HG03520 (cell line): ENCODE data around the gene SIRPD.
"Not testable (repeated sequence)": the region's sequence is repeated elsewhere in the genome, so short reads cannot be mapped to it uniquely, and the experiment has no call there.

Source experiments
- ATAC-seq: cut with Tn5 transposase; IDR thresholded peaks from one replicate; pipeline ENCODE4 v1.9.1; 2021; ENCODE audit warnings: mild to moderate bottlenecking, moderate library complexity; ENCODE audit not compliant: unreplicated experiment

The SIRPD gene

GRCh38 chr20:1497371-1497770, 60.1 kb downstream of the SIRPD start:
- not testable (repeated sequence) for ATAC-seq

- no peak for ATAC-seq
Observed at GRCh38 chr20:1496930-1497329, 60.6 kb downstream of the SIRPD start.

- no peak for ATAC-seq
Observed at GRCh38 chr20:1494436-1494835, 63.1 kb downstream of the SIRPD start.

- ATAC-seq = no peak
Observed at GRCh38 chr20:1493536-1493935, 64.0 kb downstream of the SIRPD start.

- no peak for ATAC-seq
Observed at GRCh38 chr20:1491860-1492642, 65.5 kb downstream of the SIRPD start.

GRCh38 chr20:1491281-1491840, 66.1 kb downstream of the SIRPD start, which contains the start of gene SIRPB2:
Gene SIRPB2 (minus strand): TSS chr20:1491420. CDS start chr20:1491359, 61 bp downstream.
- no peak for ATAC-seq

- ATAC-seq = no peak
Observed at GRCh38 chr20:1490643-1491195, 66.8 kb downstream of the SIRPD start.

GRCh38 chr20:1489764-1490436, 67.6 kb downstream of the SIRPD start:
- ATAC-seq = no peak

GRCh38 chr20:1489325-1489724, 68.2 kb downstream of the SIRPD start:
- no peak for ATAC-seq

- ATAC-seq = no peak
Observed at GRCh38 chr20:1486566-1486965, 70.9 kb downstream of the SIRPD start.

- no peak for ATAC-seq
Observed at GRCh38 chr20:1484438-1485116, 72.9 kb downstream of the SIRPD start.
